H1 (cell line): ENCODE measurements around the gene STXBP2. TPM values are rescaled to one million over a fixed set of nuclear protein-coding genes. Genes with fewer than 3 reads are reported as not detected.

Source experiments
- CTCF ChIA-PET: fragments of 300-600 bp; sonication (Branson Sonifier 250); formaldehyde crosslinking; loops from one replicate; lab custom pipeline; 2021; ENCODE audit not compliant: partially characterized antibody; lab: Charles Lee
- POLR2A ChIA-PET: fragments of 300-600 bp; sonication (Branson Sonifier 250); formaldehyde crosslinking; loops from one replicate; lab custom pipeline; 2021; ENCODE audit warnings: inconsistent platforms; ENCODE audit not compliant: partially characterized antibody; lab: Charles Lee
- DNase-seq, 2 experiments: peaks; one replicate each; pipeline versions ENCODE4 v3.0.0 to v3.0.0-alpha.2; 2010 to 2022; ENCODE audit warnings: low spot score in 2 of 2, low read depth in 1 of 2, mixed read lengths in 1 of 2
- FAIRE-seq: peaks from 2 replicates; lab custom pipeline; 2011; peaks lifted over from hg19 to GRCh38; lab: Jason Lieb, UNC
- H2AFZ ChIP-seq: 2 replicates; pipeline ENCODE4 v1.8.1; 2012; ENCODE audit warnings: low read length, inconsistent platforms
- H2AK5ac ChIP-seq: 2 replicates; pipeline ENCODE4 v1.6.1; 2013; ENCODE audit warnings: low read depth, low read length
- H2BK120ac ChIP-seq: replicated peaks from 2 replicates; pipeline ENCODE3; 2013; ENCODE audit warnings: low read depth, low read length, inconsistent platforms
- H2BK12ac ChIP-seq: 2 replicates; pipeline ENCODE4 v1.6.1; 2013; ENCODE audit warnings: low read depth, low read length
- H2BK15ac ChIP-seq: 2 replicates; pipeline ENCODE4 v1.6.1; 2013; ENCODE audit warnings: low read length
- H2BK20ac ChIP-seq: 2 replicates; pipeline ENCODE4 v1.6.1; 2013; ENCODE audit warnings: low read length
- H2BK5ac ChIP-seq: 2 replicates; pipeline ENCODE4 v1.6.1; 2013; ENCODE audit warnings: low read depth, low read length
- H3K14ac ChIP-seq: 2 replicates; pipeline ENCODE4 v1.6.1; 2013; ENCODE audit warnings: inconsistent platforms; ENCODE audit not compliant: insufficient read length
- H3K18ac ChIP-seq: 2 replicates; pipeline ENCODE4 v1.6.1; 2013; ENCODE audit warnings: low read length; ENCODE audit errors: extremely low read depth
- H3K23ac ChIP-seq: 2 replicates; pipeline ENCODE4 v1.6.1; 2013; ENCODE audit warnings: inconsistent platforms; ENCODE audit not compliant: insufficient read length
- H3K23me2 ChIP-seq: 2 replicates; pipeline ENCODE4 v1.6.1; 2013; ENCODE audit warnings: low read depth, low read length
- H3K27ac ChIP-seq: 2 replicates; pipeline ENCODE4 v1.6.1; 2011; ENCODE audit warnings: low read depth, low read length, inconsistent platforms
- H3K27me3 ChIP-seq, 4 experiments: replicated peaks in 1 of 4; 1 replicate in 1 of 4; 2 replicates in 3 of 4; pipeline versions ENCODE4 v1.6.1 to v1.8.1; 2011 to 2013; ENCODE audit warnings: low read length in 3 of 4, mild to moderate bottlenecking in 3 of 4, inconsistent platforms in 2 of 4, mixed read lengths in 2 of 4, moderate library complexity in 1 of 4; ENCODE audit not compliant: control insufficient read depth in 3 of 4, insufficient read depth in 3 of 4; ENCODE audit errors: extremely low read depth in 1 of 4
- H3K36me3 ChIP-seq, 4 experiments: 2 replicates each; pipeline versions ENCODE4 v1.6.1 to v1.8.1; 2011 to 2013; ENCODE audit warnings: mild to moderate bottlenecking in 4 of 4, low read length in 3 of 4, moderate library complexity in 2 of 4, control low read depth in 1 of 4, inconsistent platforms in 1 of 4; ENCODE audit not compliant: insufficient read depth in 4 of 4, control insufficient read depth in 2 of 4
- H3K4ac ChIP-seq: replicated peaks from 2 replicates; pipeline ENCODE3; 2013; ENCODE audit warnings: low read length, low read depth, mixed read lengths, inconsistent platforms; ENCODE audit not compliant: insufficient read length
- H3K4me1 ChIP-seq, 4 experiments: replicated peaks in 1 of 4; 1 replicate in 1 of 4; 2 replicates in 3 of 4; pipeline versions ENCODE4 v1.6.1 to v1.8.1; 2011 to 2013; ENCODE audit warnings: low read length in 3 of 4, inconsistent platforms in 2 of 4, mixed read lengths in 1 of 4; ENCODE audit not compliant: insufficient read depth in 4 of 4, control insufficient read depth in 3 of 4
- H3K4me2 ChIP-seq, 2 experiments: 2 replicates each; pipeline versions ENCODE4 v1.6.1 to v1.8.1; 2011 to 2013; ENCODE audit warnings: low read depth in 2 of 2, low read length in 2 of 2, control low read depth in 1 of 2, inconsistent platforms in 1 of 2, mild to moderate bottlenecking in 1 of 2; ENCODE audit not compliant: insufficient read depth in 1 of 2
- H3K4me3 ChIP-seq, 4 experiments: fragments of 200-600, 300-600 bp in 1 of 4; sonication (generic), shearing (Covaris generic), sonication (Bioruptor Twin) in 1 of 4; 2 replicates each; pipeline versions ENCODE4 v1.5.1 to v1.8.1; 2011 to 2016; ENCODE audit warnings: low read length in 4 of 4, low read depth in 3 of 4, control low read depth in 2 of 4, inconsistent platforms in 2 of 4, mild to moderate bottlenecking in 2 of 4, mixed read lengths in 1 of 4, moderate library complexity in 1 of 4; ENCODE audit not compliant: insufficient read depth in 2 of 4; ENCODE audit errors: extremely low read depth in 1 of 4
- H3K56ac ChIP-seq: replicated peaks from 2 replicates; pipeline ENCODE3; 2013; ENCODE audit warnings: low read depth, mild to moderate bottlenecking, mixed read lengths, low read length, inconsistent platforms; ENCODE audit not compliant: insufficient read length
- H3K79me1 ChIP-seq: 2 replicates; pipeline ENCODE4 v1.6.1; 2013; ENCODE audit warnings: low read depth, low read length, control low read depth
- H3K79me2 ChIP-seq, 2 experiments: 2 replicates each; pipeline versions ENCODE4 v1.6.1 to v1.8.1; 2012 to 2013; ENCODE audit warnings: low read length in 2 of 2, mild to moderate bottlenecking in 2 of 2, inconsistent platforms in 1 of 2; ENCODE audit not compliant: insufficient read depth in 2 of 2, control insufficient read depth in 1 of 2
- H3K9ac ChIP-seq, 4 experiments: replicated peaks in 1 of 4; 1 replicate in 1 of 4; 2 replicates in 3 of 4; pipeline versions ENCODE4 v1.6.1 to v1.8.1; 2011 to 2013; ENCODE audit warnings: low read depth in 3 of 4, low read length in 3 of 4, control low read depth in 2 of 4, mild to moderate bottlenecking in 2 of 4, moderate library complexity in 2 of 4, inconsistent platforms in 1 of 4; ENCODE audit errors: extremely low read depth in 1 of 4
- H3K9me3 ChIP-seq, 2 experiments: 2 replicates each; pipeline versions ENCODE4 v1.6.1 to v1.8.1; 2012 to 2013; ENCODE audit warnings: mild to moderate bottlenecking in 2 of 2, moderate library complexity in 2 of 2, control low read depth in 1 of 2, inconsistent platforms in 1 of 2, low read depth in 1 of 2, low read length in 1 of 2, mixed read lengths in 1 of 2; ENCODE audit not compliant: insufficient read depth in 2 of 2
- H4K20me1 ChIP-seq, 2 experiments: replicated peaks in 1 of 2; 2 replicates each; pipeline versions ENCODE3 to v1.8.1; 2011 to 2013; ENCODE audit warnings: inconsistent platforms in 2 of 2, low read length in 2 of 2, mild to moderate bottlenecking in 1 of 2; ENCODE audit not compliant: insufficient read depth in 2 of 2, control insufficient read depth in 1 of 2
- H4K5ac ChIP-seq: 2 replicates; pipeline ENCODE4 v1.6.1; 2013; ENCODE audit warnings: low read length, low read depth, mixed read lengths, inconsistent platforms; ENCODE audit not compliant: insufficient read length
- H4K8ac ChIP-seq: 2 replicates; pipeline ENCODE4 v1.8.0; 2013; ENCODE audit warnings: mild to moderate bottlenecking, moderate library complexity, low read length, inconsistent platforms; ENCODE audit not compliant: insufficient read depth; ENCODE audit errors: extremely low read depth
- H4K91ac ChIP-seq: replicated peaks from 2 replicates; pipeline ENCODE3; 2013; ENCODE audit warnings: low read length, mixed read lengths, inconsistent platforms; ENCODE audit not compliant: insufficient read length
- RFX5 ChIP-seq: IDR thresholded peaks from 2 replicates; pipeline ENCODE4 v1.6.1; 2011; ENCODE audit warnings: low read depth, low read length, improper control_type of control experiment, borderline replicate concordance
- WGBS, 2 experiments: shearing (Covaris generic) in 1 of 2; methylation state at CpG; one replicate each; pipeline versions ENCODE4 v1.1.6 to v1.1.7; 2013 to 2015; ENCODE audit warnings: low lambda C conversion rate in 2 of 2, mixed read lengths in 2 of 2, inconsistent platforms in 1 of 2, low coverage in 1 of 2, missing lambda C conversion rate in 1 of 2; ENCODE audit not compliant: insufficient replicate concordance in 2 of 2, insufficient coverage in 1 of 2, insufficient read length in 1 of 2; ENCODE audit errors: extremely low coverage in 1 of 2, missing lambda C conversion rate in 1 of 2; 5-methylcytosine and 5-hydroxymethylcytosine counted together
- polyA plus RNA-seq, 7 experiments: library from polyadenylated mRNA; depleted of rRNA in 3 of 7; stranded (reverse) in 5 of 7; unstranded in 2 of 7; fragments of >200 nt in 5 of 7; fragments of 200-250 nt in 2 of 7; gene quantifications; 1 replicate in 5 of 7; 2 replicates in 1 of 7; 4 replicates in 1 of 7; pipeline versions ENCODE4 v1.2.1 to v1.2.3, GENCODE V29; 2011 to 2013; ENCODE audit warnings: missing spikeins in 2 of 7, mixed read lengths in 2 of 7
- total RNA-seq: library from RNA; stranded (reverse); fragmentation: NEBNext Ultra II Directional; extraction: Animal tissue kit (Norgen Biotek cat#: 25700); gene quantifications from 2 replicates; pipeline ENCODE4 v1.2.1, GENCODE V29; 2021

STXBP2 gene
- total and polyA plus RNA-seq, 2 of the 8 experiments (the other 6 are each of a cell fraction or from before 2014, with no cell fraction given), result 52.9 to 53.8 TPM

DNA sequence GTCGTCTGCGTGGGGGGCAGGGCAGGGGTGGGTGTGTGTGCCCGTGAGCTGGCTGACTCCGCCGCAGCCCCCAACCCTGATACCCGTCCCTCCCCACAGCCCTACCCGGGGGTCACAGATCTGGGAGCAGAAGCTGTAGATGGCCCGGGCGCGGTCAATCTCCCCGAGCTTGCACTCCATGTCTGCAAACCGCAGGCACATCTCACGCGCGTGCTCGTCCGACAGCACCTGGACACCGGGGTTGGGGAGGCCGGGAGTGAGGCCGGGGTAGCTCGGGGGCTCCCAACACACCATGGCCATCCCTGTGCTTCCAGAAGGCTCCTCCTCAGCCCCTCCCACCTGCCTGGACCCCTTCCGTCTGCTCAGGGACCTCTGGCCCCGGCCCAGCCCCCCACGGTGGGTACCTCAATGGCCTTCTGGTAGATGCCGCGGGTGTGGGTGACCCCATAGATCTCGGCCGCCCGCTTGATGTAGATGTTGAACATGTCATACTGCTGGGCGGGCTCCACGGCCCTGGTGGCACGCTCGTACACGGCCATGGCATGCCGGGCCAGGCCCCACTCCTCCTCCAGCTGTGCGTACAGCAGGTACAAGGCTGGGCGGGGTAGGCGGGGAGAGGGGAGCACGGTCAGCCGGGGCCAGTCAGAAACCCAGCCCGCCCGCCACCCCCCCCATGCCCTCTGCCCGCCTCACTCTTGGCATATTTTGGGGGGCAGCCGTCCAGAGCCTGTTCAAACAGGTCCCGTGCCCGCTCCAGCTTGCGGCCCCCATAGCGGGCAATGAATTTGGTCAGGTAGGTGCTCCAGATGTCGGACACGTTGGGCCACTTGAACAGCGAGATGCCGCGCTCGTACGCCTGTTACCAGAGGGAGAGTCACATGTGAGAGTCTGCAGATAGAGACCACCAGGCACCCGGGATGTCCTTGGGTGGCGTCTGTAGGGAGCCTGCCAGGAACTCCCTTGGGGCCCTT, 16.2 kb upstream of the STXBP2 start:
- Histone ChIP-seq H4K91ac (no peak overlapping the region), H3K79me1 (peaks cover under 1% of the 10 kb centered on the region), H2BK12ac (no peak overlapping the region), H2BK5ac (no peak overlapping the region), H3K4me3 (no peak overlapping the region), H3K27me3 (no peaks in the 10 kb centered on the region), H3K23me2 (no peaks in the 10 kb centered on the region), H3K36me3 (peaks cover 8 to 48% (median 24%) of the 10 kb centered on the region in 4 experiments; a peak in 6 of 8 replicates), H3K79me2 (no peaks in the 10 kb centered on the region), H3K9me3 (no peaks in the 10 kb centered on the region), H3K4me1 (no peaks in the 10 kb centered on the region), H3K4me2 (no peak overlapping the region), H3K9ac (no peak overlapping the region), H2BK120ac (no peak overlapping the region), H3K56ac (no peak overlapping the region), H4K20me1 (peaks cover 9 to 15% of the 10 kb centered on the region in 2 experiments), H2BK20ac (no peak overlapping the region), H3K4ac (no peak overlapping the region), H2AFZ (no peak overlapping the region), H4K5ac (no peak overlapping the region), H3K18ac (no peak overlapping the region), H2BK15ac (no peak overlapping the region), H3K27ac (no peak overlapping the region), H3K14ac (no peak overlapping the region), H4K8ac (no peak overlapping the region; the same call in 1 of the 2 replicates), H2AK5ac (no peak overlapping the region), H3K23ac (no peak overlapping the region)
- 93% methylated on average over 42 of the region's 57 CpGs; no CpG with 5 or more reads in 1 of the 2 experiments for WGBS, 2 experiments
- ChIA-PET POLR2A (interaction anchor here (1.1 to 6.4 kb wide), 7 partner anchors 8 to 53 kb away, joined by 3 to 34 read pairs (median 8); partner anchors contain the start of genes PCP2, PET100 and XAB2), CTCF (interaction anchor here (1.3 kb wide), 1 partner anchor 11 kb away, joined by 3 read pairs; no protein-coding TSS in a partner anchor)
- DNase-seq (no peak), FAIRE-seq (no peak)
- TF ChIP-seq RFX5, result no peak
